CD4-positive, alpha-beta T cell treated with Interleukin-10 for 1 hour (primary cell): ENCODE measurements around the gene RIMS3.

Experiments
- DNase-seq: peaks from one replicate; pipeline ENCODE4 v3.0.0-alpha.2; 2020

RIMS3 gene

DNA sequence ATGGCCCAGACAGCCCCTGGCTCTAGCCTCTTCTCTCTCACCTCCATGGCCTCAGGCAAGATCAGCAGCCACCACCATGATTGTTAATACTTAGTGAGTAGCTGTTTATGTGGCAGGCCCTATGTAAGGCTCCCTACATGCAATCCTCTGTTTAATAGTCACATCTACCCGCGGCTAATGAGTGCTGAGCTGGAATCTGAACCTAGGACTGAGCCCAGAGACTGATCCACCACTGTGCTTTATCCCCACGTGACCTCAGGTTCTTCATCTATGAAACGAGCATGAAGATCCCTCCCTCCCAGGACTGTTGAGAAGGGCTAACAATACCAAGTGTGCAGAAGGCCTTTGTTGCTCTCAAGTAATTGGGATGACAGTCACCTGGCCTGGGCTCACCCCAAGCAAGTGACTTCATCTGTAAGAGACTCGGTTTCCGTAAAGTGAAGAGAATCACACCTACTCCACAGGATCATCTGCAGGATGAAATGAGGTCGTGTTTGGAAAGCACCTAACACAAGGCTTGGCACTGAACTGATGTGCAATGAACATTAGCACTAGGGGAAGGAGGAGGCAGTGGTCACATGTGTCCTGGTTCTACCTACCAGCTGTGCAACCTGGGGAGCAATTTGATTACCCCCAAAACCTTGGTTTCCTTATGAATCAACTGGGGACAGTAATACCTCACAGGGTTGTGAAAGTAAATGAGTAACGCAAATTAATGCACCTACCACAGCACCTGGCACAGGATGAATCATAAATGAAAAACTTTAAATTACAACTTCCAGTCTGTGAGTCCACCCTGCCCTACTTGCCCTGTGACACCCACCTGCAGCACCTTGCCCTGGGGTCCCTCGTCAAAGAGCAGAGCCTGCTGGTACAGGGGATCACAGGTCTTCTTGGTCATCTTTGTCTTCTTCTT, 37.2 kb downstream of the RIMS3 start:
- DNase-seq: peak; percentile 21

DNA sequence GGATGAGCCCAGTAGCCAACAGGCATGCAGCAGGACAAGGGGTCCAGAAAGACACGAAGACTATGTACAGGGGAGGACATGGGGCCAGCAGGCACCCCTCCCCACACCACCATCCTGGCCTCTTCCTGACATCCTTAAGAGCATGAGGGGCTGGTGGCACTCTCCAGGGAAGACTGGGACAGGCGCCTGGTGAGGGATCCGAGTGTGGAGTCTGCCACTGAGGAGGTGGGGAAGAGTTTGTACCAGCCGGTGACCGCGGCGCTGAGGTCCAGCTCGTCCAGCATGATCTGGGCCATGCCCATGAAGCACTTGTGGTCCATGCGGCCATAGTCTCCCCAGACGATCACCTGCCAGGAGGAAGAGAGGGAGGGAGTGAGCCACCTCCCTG, 39.1 kb downstream of the RIMS3 start:
- no peak for DNase-seq

DNA sequence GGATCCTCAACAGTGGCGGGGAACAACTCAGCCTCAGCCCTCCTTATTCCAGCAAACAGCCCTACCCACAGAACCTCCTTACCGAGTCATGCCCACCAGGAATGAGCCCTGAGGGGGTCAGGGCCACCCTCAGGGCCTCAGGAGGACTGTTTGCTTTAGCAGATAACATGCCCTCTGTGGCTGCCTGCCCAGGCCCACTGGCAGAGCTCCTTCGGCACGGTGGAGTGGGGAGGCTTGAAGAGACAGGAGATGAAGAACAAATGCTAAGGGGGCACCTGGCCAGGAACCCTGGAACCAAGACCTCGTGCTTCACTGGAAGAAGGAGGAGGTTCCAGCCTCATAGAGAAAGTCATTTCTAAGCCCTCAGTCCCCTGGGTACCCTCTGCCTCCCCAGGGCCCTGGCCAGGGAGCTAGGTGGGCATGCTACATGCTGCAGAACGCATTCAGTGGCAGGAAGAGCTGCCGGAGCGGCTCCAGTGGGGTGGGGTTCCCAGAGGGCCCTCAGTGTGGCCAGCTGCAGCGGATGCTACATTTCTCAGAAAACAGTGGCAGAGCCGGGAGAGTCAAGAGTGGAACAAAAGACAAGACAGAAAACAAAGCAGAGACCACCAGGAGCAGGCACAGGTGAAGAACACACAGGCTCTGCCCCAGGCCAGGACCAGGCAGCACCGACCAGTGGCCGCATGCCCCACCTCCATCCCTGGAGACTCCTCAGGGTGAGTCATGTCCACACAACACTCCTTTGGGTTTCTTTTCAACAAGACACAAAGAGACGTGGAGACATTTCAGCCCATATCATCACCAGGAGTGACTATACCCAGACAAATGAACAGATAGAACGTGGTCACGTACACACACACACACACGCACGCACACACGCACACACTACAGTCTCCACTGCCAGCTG, 39.8 kb downstream of the RIMS3 start:
- DNase-seq: no peak

DNA sequence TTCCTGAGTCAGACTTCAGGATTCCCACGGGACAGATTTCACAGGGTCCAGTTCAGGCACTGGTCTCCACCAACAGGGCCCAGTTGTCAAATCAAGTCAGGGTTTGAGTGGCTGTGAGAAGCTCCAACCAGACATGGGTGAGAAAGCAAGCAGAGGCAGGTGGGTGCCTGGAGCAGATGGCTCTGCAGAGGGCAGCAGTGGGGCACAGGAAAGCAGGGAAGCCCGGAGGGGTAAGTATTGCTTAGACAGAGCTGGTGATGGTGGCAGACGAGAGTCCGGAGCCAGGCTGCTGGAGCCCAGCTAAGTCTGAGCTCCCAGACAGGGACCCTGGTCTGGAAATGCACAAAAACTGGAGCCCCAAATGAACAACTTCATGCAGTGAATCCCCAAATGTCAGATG, 40.4 kb downstream of the RIMS3 start:
- peak; percentile 19 for DNase-seq

DNA sequence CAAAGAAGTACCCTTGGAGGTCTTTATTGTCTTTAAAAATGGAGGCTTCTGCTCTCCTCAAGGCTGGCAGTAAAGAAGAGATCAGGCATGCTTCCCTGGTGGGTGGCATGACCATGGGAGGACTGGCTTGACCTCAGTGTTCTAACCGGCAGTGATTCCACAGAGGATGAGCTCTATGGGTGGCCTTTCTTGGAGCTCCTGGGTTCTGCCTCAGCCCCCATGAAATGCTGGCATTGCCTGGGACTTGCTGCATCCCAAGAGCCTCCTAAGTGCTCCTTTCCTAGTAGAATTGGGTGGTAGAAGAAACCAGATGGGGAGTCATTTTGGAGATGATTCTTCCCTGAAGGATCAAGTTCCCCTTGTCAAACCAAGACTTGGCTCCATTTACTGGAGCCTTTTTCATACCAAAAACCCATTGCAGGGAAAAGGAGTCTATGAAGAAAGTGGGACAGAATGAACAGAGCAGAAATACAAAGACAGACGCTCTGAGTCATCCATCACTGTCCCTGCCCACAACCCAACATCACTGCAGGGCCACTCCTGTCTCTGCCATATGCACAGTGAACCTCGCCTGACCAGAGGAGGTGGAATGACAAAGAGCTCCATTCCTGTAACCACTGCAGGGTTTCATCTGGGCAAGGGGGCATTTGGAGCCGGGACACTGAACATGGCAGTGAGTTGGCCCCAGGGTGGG, 42.4 kb downstream of the RIMS3 start:
- DNase-seq: no peak

DNA sequence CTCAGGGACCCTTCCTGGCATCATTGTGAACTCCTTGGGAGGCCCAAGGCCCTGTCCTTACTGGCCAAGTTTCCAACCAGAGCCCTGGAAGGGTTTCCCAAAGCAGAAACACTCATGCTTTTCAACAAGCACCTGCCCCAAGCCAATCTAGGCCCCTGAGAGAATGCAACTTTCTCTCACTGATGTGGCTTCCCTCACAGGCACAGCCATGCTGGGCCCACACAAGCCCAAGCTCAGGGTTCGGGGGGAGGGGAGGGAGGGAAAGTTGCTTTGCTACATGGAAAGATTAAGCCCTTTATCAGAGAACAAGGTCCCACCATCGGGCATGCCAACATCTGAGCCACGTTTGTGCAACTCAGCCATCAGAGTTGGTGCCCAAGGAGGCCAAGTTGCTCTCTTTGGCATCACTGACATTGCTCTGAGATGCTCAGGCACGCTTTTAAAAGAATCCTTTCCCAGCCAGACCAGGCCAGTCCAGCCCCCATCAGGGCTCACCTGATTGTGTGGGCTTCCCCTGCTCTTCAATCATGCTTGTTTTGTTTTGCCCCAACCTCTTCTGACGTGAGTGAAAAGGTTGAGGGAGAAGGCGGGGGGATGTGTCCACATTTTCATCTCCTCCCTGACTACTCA, 43.5 kb downstream of the RIMS3 start:
- no peak for DNase-seq

DNA sequence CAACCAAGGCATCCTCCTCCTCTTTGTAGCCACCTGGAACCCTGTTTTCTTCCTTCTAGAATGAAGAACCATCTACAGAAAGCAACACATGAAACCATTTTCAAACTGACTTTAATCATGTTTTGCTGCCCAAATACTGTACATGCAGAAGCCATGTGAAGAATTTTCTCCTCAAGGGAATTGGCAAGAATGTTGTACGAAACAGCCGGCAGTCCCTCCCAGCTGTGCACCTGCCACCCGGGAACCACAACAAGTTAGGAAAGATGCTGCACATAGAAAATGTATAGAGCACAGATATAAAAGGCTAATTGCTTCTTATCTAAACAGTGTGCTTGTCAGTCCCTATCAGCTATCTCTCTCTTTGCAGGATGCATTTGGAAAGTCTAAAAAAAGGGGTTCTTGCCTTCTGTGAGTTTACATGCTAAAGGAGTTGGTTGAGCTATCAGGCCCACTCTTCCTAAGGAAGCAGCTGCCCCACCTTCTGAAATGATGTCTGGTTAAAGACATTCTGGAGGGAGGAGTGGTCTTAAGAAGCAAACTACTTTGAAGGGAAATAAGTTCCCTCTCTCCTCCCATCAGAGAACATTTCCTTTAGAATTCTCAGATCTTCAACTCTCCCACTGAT, 44.8 kb downstream of the RIMS3 start:
- DNase-seq: no peak

DNA sequence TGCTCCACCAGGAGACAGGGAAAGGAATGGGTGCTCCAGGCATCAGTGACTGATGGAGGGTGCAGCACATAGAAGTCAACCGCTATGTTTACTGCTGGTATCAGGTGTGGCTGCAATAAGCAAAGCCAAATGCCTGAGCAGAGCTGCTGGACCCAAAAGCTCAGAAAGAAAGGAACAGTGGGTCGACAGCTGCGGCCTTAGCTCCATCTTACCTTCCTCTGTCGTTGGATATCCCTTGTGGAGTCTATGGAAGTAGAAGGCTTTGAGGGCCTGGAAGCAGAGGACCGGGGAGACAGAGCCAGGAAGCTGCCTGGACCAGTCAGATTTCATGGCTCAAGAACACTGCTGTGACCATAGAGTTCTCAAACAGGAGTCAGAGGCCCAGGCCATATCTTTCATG, 45.3 kb downstream of the RIMS3 start:
- DNase-seq: no peak

DNA sequence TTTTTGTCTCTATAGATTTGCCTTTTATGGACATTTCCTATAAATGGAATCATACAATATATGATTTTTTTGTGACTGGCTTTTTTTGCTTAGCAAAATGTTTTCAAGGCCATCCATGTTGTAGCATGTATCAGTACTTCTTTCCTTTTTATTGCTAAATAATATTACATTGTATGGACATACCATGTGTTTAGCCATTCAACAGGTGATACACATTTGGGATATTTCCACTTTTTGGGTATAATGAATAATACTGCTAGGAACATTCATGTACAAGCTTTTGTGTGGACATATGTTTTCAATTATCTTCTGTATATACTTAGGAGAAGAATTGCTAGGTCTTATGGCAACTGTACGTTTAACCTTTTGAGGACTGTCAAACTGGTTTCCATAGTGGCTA, 47.4 kb downstream of the RIMS3 start:
- DNase-seq: no peak

DNA sequence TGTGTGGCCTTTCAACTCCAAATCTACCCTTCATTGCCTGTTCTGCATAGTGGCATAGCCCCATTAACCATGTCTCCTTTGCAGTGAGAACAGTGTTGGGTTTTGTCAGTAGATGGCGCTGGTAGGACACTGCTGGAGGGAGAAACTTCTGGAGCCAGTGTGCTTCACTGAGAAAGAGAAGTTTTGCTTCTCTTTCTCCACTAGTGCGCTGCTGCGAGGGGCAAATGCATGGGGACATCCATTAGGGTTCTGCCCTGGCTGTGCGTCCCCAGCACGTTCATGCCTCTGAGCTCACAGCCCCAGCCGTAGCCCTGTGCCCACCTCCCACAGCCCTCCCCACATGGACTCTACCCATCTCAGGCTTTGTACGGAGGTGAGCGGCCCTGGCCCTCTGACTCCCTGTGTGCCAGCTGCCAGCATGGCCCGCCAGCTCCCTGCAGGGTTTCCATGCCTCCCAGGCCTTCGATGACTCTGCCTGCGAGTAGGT, 53.1 kb downstream of the RIMS3 start:
- DNase-seq: peak; percentile 80

DNA sequence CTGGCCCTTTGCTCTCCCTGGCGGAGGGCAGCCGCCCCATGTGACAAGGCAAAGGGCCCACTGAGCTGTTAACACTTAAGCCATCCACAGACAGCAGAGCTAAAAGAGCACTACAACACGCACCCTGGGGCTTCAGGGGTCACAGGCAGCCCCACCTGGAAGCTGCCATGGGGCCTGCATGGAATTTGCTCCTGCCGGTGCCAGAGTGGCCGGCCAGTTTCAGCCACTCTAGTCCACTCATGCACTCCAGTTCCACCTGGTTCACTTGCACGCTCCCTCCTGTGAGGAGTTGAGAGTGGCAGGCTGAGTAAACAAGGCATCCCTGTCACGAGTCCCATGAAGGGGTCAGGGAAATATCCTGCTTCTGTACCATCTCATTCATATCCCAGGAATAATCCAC, 55.3 kb downstream of the RIMS3 start:
- DNase-seq: no peak

DNA sequence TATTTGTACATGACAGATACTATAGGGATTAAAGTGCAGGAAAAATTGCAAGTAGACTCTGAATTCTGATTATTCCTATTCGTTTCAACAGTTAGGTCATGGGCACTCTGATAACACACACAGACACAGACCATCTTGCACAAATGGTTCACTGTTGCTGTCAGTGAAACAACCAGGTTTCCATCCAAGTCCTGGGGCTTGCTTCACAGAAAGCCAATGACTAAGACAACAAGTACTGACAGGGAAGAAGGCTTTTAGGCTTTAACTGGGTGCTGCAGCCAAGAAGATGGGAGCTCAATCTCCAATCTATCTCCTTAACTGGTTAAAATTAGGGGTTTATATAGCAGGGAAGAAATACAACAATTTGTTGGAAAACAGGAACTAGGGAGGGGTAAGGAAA, 57.6 kb downstream of the RIMS3 start:
- DNase-seq: no peak

DNA sequence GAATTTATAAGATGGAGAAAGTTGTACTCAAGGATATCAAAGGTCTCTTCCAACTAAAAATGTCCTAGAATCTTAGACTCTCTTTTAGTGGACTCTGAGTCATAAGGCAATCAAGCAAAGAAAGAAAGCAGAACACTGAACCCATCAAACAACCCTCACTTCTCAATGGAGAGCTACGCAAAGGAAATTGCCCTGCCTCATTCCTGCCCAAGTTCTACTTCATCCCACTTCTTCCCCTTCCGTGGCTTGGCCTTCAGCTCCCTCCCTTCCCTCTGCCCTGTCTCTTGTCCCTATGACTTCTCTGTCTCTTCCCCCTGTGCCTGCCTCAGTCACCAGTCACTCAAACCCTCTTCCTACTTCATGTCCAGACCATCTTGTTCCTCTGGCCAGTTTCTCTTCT, 58.5 kb downstream of the RIMS3 start:
- DNase-seq: no peak

DNA sequence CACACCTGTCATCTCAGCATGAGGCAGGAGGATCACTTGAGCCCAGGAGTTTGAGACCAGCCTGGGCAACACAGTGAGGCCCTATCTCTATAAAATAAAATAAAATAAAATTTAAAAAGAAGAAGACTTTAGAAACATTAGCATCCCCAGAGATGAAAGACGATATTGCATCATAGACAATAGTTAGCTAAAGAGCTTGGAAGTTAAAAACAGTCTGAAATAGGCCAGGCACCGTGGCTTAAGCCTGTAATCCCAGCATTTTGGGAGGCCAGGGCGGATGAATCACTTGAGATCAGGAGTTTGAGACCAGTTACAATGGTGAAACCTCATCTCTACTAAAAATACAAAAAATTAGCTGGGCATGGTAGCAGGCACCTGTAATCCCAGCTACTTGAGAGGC, 59.3 kb downstream of the RIMS3 start:
- no peak for DNase-seq

DNA sequence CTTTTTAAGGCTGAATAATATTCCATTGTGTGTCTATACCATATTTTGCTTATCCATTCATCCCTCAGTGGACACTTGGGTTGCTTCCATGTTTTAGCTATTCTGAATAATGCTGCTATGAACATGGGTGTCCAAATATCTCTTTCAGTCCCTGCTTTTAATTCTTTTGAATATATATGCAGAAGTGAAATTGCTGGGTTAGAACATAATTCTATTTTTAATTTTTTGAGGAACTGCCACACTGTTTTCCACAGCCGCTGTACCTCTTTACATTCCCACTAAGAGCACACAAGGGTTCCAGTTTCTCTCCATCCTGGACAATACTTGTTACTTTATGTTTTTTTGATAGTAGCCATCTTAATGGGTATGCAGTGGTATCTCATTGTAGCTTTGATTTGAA, 65.6 kb downstream of the RIMS3 start:
- no peak for DNase-seq

DNA sequence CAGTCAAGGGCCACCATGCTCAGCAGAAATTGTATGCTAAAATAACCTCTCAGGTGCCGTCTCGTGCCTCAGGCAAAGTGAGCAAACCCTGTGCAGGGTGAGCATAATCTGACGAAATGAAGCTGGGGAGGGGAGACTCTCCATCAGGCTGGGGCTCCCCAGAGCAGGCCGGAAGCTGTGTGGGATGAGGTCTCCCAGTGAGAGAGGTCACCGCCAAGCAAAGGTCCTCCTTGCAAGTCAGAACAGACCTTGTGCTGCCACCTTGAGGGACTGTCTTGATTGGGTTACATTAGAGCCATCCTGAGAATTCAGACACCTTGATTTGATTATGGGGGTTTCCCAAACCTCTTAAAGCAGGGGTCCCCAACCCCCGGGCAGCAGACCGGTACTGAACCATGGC, 69.9 kb downstream of the RIMS3 start:
- no peak for DNase-seq

DNA sequence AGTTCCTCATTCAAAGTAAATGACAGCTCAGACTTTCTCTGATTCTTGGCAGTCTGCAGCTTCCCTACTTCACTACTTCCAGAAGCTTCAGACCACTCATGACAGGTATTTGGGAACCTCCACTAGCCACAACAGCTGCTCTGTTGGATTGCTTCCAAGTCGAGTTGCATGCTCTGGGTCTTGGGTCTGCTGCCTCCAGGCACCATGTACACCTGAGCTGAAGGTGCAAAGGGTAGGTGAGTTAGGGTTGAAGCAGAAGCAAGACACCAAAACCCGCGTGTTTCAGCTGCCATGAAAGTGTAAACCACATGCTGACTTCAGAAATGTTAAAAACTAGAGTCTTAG, 71.3 kb downstream of the RIMS3 start:
- no peak for DNase-seq

DNA sequence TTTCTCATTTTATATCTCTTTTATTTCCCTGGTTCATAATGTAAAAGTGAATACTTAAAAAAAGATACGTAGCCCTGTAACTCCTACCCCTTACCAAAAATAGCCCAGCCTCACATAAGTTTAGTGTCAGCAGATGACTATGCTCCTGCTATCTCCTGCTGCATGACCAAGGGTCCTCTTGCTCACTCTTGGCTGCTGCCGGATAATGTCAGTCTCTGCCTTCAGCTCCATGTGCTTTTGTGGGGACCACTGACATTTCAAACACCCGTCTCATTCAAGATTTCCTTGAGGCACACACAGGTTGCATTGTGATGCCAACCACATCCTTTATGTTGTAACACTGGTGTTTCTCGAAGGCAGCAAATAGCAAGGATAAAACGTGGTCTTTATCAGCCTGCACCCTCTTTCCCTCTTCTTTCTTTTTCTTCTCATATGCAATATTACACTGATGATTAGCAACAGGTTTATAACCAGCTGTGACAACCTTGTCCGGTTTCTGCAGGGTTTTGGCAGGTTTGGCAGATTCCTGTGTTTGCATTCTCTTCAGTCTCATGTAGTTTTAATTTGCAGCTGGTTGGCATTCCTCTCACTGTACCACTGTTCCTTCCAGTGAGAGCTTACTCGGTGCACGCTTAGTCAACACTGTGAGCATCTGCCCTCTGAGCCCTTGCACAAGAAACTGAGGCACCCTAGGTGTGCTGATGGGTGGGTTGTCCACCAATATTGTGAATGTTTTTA, 71.9 kb downstream of the RIMS3 start:
- no peak for DNase-seq

DNA sequence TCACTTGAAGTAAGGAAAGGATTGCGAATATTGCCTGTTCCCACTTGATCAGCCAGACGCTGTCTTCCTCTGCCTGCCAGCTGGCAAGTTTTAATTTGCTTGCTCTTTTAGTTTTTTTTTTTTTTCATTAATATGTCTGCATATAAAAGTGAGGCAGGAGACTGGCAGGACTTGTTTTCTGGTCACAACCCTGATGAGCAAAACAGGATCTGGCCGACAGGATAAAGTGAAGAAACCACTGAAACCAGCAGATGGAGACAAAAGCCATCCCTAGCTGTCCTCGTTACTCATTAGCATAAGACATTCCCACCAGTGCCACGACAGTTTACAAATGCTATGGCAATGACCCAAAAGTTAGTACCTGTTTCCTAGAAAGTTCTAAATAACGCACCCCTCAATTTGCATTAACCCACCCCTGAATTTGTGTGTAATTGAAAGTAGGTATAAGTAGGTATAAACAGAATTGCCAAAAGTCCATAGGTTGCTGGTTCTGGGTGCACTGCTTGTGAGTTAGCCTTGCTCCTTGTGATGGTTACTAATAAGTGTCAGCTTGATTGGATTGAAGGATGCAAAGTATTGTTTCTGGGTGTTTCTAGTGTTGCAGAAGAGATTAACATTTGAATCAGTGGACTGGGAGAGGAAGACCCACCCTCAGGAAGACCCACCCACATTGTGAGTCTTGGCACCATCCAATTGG, 73.2 kb downstream of the RIMS3 start:
- peak; percentile 25 for DNase-seq

DNA sequence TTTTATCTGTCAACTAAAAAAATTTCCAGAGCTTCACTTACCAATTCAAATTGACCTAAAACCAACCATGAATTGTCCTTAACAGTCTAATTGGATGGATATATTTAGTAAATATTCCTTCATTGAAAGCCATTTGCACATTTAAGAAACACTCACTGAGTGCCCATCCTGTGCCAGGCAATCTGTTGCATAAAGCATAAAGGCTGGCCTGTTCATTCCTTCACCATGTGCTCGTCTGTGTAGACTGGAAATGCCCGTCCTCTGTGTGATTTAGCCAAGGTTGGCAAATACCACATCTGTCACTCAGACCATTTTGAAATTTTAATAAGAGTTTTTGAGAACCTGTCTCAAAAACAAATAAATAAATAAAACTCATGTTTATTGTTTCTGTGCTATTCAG, 76.9 kb downstream of the RIMS3 start:
- no peak for DNase-seq

DNA sequence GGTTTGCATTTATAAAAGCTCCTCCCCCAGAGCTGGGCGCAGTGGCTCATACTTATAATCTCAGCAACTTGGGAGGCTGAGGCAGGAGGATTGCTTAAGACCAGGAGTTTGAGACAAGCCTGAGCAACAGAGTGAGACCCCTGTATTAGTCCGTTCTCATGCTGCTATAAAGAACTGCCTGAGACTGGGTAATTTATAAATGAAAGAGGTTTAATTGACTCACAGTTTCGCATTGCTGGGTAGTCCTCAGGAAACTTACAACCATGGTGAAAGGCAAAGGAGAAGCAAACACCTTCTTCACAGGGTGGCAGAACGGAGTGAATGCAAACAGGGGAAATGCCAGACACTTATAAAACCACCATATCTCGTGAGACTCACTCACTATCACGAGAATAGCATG, 81.5 kb downstream of the RIMS3 start:
- no peak for DNase-seq
